HG03457 (cell line): Measurements from ENCODE around the gene P4HB.

Experiments used
- ATAC-seq: cut with Tn5 transposase; IDR thresholded peaks from one replicate; pipeline ENCODE4 v1.9.1; 2021; ENCODE audit warnings: moderate number of reproducible peaks; ENCODE audit not compliant: unreplicated experiment

The P4HB gene

GRCh38 chr17:81859906-81860755, at the start of gene P4HB:
Gene P4HB, minus strand, starts transcription at chr17:81860535. Its CDS starts 64 bp downstream, at chr17:81860471.
- ATAC-seq = peak; percentile 8

- ATAC-seq = no peak
Measured at GRCh38 chr17:81909231-81909630, 48.9 kb upstream of the P4HB start.

GRCh38 chr17:81908793-81909192, 48.5 kb upstream of the P4HB start:
- ATAC-seq = no peak

- no peak for ATAC-seq
Measured at GRCh38 chr17:81907219-81908145, 47.1 kb upstream of the P4HB start.

GRCh38 chr17:81906476-81907218, 46.3 kb upstream of the P4HB start:
- no peak for ATAC-seq

GRCh38 chr17:81905993-81906392, 45.7 kb upstream of the P4HB start:
- no peak for ATAC-seq

GRCh38 chr17:81905424-81905875, 45.1 kb upstream of the P4HB start:
- ATAC-seq = no peak

GRCh38 chr17:81904600-81905423, 44.5 kb upstream of the P4HB start:
- ATAC-seq = no peak

- no peak for ATAC-seq
Measured at GRCh38 chr17:81903896-81904599, 43.7 kb upstream of the P4HB start.

GRCh38 chr17:81903415-81903831, 43.1 kb upstream of the P4HB start:
- no peak for ATAC-seq

- no peak for ATAC-seq
Measured at GRCh38 chr17:81902653-81903414, 42.5 kb upstream of the P4HB start.

GRCh38 chr17:81902023-81902652, 41.8 kb upstream of the P4HB start, which contains the start of gene NPB:
Gene NPB, plus strand, starts transcription at chr17:81902238. Its CDS starts 40 bp downstream, at chr17:81902278.
- no peak for ATAC-seq

GRCh38 chr17:81901167-81902022, 41.1 kb upstream of the P4HB start:
- ATAC-seq = no peak

- no peak for ATAC-seq
Measured at GRCh38 chr17:81900181-81900820, 40.0 kb upstream of the P4HB start.

- no peak for ATAC-seq
Measured at GRCh38 chr17:81899514-81900166, 39.3 kb upstream of the P4HB start.

- no peak for ATAC-seq
Measured at GRCh38 chr17:81898885-81899284, 38.5 kb upstream of the P4HB start.
